ENCODE measurements around the gene OPA1.
A peak's percentile ranks its signal among the peaks of the same experiment; 100 is the strongest.

Gene OPA1

DNA sequence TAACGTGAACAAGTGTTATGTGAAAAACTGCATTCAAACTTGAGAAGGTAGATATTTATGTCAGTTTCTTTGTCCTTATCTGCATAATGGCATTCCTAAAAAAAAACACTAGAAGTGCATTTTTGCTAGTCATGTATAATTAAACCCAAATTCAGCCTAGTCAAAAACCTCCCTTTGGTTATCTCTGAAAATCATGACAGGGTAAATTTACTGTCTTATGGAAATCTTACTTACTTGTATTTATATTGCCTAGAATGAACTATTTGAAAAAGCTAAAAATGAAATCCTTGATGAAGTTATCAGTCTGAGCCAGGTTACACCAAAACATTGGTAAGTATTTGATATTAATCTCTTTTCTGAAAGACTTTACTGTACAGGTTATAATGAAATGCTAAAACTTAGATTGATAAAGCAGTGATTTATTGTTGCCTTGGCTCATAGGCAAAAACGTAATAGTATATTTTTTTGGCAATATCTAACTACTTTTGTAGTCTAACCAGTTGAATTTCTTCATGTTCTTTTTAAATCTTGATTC lies 55.6 kb downstream of the OPA1 start:
- DNase-seq (ENCODE audit: low spot score): no peak

DNA sequence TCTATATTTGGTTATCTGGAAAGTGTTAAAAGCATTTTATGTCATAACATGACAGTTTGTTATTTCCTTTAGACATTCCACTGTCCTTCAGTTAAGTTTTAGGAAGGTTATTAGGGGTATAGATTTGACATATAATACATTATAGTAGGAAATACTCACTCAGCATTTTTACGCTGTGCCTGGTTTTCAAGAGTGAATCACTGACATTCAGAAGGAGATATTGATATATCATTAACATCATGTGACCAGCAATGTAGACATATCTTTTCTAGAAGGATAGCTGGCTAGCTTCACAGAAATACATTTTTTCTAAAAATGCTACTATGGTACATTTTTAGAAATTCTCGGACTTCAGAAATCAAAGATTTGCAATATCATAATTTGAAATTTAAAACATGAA lies 57.6 kb downstream of the OPA1 start:
- DNase-seq (ENCODE audit: low spot score): no peak

DNA sequence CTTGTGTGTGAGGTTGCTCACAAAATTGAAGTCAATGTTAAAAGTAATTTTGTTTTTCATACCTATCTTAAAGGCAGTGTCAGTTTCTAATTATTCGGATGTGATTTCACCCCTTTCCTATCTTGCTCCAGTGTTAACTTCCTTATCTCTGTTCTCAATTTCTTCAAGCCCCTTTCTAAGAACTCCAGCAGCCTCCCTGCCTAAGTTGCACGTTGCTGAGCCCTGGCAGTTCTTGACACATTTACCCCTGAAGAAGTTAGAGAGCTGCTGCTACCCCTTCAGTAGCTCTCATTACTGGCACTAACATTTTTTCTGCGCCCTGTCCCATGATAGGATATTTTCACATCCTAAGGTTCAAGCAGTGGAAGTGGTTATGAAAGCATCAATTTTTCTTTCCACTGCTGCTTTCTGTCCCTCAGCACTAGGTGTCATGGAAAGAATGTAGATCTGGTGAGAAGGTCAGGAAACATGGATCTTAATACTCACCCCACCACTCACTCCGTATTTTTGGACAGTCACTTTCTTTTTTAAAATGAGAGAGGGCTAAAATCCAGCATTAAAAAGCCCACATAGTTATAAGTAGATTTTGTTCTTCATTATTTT lies 62.9 kb downstream of the OPA1 start:
- no peak for DNase-seq (ENCODE audit: low spot score)

DNA sequence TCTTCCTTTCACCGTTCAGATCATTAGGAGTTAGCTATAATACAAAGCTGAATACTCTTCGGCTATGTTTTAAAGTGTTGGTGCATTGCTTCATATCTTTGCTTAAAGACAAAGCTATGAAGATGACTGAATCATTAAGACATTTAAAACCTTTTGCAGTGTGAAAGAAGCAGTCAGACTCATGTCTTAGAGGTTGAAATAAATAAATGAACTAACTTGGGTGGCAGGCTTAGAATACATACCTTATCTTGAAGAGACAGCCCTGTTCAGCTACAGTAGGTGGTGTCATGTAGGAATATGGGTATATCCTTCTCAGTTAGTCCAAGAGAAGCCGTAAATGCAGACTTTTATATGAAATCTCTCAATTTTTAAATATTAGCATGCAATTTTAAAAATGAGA lies 63.4 kb downstream of the OPA1 start:
- no peak for DNase-seq (ENCODE audit: low spot score)

DNA sequence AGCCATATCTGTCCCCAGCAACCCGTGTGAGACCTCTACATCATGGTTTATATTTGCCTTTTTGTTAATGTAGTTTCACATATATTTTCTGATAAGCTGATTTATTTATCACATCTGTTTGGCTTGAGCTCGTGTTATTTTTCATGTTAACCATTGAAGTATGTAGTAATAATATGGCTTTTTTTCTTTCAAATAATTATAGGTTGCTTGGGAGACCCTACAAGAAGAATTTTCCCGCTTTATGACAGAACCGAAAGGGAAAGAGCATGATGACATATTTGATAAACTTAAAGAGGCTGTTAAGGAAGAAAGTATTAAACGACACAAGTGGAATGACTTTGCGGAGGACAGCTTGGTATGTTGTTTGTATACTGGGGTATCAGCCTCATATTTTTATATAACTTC lies 63.9 kb downstream of the OPA1 start:
- DNase-seq (ENCODE audit: low spot score): no peak

DNA sequence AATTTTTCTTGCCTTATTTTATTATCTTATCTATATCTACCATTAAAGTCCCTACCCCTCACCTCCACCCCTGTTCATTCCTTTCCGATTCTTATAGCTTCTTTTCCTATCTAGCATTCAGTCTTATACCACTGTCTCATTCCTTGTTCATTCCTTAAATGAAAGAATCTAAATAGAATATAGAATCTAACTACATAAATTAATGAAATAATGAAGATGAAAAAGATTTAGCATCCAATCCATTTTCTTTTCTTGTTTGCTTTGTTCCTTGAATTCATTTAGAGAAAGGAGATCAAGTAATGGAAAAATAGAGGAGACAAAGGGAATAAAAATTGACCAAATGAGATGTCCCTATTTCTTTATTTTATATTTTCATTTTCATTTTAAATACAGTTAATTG lies 67.2 kb downstream of the OPA1 start:
- no peak for DNase-seq (ENCODE audit: low spot score)

DNA sequence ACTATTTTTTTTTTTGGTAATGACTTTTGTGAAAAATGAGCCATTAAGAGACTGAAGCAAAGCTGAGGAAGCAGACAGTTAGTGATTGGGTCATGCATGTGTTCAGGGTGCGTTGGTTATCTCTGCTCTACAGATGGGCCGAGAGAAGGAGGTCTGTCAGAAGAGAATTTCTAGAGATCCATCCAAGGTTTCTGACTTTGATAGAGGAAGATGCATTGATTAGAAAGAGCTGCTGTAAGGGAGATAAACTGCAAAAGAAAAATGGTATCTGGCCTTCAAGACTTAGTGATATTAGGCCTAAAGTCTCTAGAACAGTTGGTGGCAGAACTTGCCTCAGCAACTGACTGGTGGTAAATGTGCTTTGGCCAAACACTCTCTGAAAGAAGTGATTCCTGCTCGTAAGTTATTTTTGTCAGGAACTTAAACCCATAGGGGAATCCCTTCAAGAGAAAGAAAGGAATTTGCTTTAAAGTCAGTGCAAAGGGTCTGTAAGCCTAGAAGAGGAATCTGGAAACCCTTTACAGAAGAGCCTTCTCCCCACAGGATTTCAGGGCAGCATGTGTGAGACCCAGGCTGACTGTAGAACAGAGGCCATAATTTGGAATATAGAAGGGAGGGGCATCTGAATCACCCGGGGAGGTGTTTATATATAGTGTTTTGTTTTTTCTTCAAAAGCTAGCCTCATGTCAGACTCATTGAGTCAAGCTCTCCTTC lies 67.8 kb downstream of the OPA1 start:
- DNase-seq (ENCODE audit: low spot score): no peak

DNA sequence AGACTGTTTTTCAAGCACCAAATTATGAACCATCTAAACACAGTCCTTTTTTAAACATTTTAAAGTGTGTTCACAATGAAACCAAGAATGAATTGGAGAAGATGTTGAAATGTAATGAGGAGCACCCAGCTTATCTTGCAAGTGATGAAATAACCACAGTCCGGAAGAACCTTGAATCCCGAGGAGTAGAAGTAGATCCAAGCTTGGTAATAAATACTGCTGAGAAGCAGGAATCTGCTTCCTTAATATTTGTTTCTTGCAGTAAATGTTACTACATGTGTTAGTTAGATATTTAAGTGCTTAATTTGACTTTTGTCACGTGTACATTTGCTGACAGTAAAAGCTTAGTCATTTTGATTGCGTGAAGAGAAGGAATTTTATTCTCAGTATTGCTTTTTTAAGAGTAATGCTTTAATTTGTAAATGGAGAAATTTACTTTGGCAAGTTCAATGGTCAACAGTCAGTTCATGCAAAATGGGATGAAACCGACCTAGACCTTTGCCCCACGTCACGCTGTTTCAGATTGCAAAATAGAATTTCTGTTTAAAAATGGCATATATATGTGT lies 69.8 kb downstream of the OPA1 start:
- no peak for DNase-seq (ENCODE audit: low spot score)

DNA sequence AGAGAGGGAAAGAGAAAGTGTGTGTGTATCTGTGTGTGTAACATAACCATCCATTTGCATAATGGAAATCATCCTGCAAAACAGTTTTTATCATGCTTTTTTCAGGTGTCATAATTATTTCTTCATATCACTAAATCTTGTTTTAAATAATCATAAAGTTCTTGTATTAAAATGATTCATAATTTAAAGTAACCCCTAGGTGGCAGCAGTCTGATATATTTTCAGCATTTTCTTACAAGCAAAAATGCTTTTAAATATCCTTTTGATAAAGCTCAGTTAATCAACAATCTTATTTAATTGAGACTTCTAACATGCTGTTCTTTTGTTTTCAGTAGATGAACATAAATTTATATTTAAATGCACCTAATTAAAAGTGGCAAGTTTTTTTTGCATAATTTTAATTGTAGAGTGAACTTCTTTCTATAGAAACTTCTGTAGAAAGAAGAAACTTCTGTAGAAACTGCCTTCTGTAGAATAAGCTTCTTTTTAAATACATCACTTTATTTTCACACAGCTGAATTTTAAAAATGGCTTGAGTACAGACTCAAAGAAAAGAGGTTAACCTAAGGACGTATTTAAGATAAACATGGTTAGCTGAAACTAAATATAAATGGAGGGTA lies 72.5 kb downstream of the OPA1 start:
- peak; percentile 17 for DNase-seq (ENCODE audit: low spot score)

DNA sequence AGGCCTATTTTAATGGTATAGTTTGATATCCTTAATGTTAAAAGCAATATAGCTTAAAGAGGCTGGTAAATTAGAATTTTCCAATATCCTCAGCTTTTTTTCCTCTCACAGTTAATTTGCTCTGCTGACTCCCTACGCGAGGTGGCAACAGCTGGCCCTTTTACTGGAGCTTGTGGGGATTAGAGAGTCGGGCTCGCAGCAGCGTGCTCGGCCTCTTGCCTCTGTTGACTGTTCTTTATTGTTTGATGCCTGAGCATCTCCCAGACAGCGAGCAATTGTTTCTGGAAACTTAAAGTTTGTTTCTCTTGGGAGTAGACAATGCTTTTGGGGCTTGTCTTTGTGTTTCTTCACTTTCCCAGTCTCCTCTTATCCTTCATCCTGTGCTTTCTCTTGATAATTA lies 80.8 kb downstream of the OPA1 start:
- no peak for DNase-seq (ENCODE audit: low spot score)

DNA sequence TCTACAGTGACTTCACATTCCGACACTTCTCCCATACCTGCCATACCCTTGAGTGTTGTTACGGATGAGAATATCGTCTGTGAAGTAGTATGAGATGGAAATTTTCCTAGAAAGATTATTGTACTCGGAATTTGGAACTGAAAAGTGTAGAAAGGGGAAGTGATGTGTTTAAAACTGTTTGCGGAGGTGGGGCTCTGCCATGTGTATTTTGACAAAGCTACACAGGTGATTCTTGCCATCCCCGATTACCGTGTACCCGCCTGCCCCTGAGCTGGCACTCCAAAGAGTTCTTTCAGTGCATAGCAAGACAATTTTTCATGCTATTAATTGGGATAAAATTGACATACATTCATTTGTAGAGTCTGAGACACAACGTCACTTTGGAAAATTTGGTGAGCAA lies 81.7 kb downstream of the OPA1 start:
- no peak for DNase-seq (ENCODE audit: low spot score)

DNA sequence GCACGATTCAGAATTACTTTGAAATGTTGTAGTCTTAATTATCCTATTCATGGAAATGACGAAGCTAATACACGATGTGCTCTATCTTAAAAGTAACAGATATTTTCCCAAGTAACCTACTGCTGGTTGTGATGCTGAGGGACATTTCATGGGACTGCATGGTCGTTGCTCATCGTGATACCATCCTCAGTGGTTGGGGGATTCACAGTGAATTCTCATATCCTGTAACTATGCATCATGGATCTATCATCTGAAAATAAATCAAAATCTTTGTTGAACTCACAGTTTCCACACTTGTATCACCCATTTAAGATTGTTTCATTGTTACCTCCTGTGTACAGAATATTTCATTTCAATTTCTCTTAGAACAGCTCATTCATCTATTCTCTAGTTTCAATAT lies 84.7 kb downstream of the OPA1 start:
- no peak for DNase-seq (ENCODE audit: low spot score)

DNA sequence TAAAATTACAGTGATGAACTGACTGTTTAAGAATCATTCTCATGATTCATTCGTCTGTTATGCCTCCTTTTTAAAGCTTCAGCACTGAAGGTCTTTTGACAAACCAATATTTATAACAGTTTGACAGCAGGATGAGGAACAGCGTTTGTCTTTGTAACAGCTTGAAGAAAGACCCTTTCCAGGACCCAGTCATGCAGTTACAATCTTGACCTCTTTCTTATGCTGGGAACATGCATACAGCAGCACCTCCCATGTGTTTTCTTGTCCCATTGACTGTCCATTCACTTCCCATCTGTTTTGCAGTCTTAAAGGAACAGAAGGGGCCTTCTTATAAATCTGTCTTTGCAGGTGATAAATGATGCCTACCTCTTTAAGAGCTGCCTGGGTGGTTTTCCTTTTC lies 87.2 kb downstream of the OPA1 start:
- DNase-seq (ENCODE audit: low spot score): peak; percentile 4

DNA sequence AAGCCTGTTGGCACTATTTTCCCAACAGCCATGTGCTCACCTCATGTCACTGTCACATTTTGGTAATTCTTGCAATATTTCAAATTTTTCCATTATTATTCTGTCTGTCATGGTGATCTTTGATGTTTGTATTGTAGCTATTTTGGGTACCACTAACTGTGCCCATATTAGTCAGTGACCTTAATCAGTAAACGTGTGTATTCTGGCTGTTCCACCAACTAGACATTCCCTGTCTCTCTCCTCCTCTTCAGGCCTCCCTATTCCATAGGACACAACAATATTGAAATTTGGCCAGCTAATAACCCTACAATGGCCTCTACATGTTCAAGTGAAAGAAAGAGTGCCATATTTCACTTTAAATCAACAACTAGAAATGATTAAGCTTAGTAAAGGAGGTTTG lies 88.6 kb downstream of the OPA1 start:
- DNase-seq (ENCODE audit: low spot score): no peak

DNA sequence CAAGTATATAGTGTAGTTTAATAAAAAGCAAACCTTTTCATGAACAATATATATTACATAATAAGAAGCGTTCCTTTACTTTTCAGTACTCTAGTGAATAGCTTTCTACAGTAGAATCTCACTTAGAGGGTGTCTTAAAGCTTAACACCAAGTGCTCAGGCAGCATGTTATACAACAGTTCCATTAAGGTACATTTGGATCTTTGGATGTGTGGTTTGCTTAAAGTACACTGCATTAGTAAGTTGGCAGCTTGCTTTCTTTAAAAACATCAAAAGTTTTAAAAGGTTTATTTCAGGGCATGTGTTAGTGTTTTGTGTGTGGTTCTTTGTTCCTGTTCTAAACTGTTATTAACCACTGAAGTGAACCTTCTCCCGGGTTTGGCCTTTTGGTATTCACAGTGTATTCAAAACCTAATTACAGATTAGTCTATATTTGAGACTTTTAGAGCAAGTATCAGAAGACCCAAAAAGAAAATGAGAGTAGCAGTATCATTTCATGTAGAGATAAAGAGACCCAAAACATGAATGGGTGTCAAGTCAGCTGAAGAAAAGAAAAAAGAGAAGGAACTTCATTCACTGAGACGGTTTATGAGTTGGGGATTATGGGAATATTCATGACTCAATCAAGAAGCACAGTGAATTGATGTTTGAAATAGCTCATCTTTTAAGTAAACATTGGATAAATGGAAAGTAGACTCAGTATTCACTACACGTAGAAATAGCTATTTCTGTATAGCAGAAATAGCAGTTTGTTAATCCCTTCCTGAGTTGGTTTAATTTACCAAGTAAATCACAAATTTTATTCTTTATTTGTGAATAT lies 93.9 kb downstream of the OPA1 start:
- DNase-seq (ENCODE audit: low spot score): no peak

DNA sequence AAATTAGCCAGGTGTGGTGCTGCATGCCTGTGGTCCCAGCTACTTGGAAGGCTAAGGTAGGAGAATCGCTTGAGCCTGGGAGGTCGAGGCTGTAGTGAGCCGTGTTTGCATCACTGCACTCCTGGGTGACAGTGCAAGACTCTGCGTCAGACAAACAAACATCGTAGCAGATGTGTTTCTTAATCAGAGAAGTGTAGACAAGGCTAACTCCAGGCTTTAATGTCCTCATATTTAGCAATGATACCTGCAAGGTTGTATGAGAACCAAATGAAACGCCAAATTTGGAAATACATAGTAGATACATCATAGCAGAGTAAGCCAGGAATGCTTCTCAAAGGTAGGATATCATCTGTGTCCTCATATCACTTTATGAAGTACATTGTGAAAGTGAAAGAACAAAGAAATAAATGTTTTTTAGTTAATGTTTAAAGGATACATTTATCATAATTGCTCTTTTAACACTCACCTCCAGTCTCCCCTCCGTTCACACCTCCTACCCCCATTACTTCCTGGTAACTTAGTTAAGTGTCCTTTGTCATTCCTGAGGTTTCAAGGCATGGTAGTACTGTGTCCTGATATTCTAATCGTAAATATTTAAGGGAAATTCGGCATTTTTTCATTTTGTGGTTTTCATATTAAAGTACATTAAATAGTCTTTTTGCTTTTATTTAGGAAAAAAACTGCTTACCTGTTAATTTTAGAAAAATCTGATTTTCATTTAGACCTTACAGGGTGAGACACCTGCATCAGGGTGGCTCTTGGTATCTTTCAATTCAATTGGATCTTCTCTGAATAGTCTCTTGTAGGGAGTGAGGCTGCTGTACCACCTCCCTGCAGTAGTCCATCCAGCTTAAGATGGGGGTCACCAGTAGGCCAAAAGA lies 96.1 kb downstream of the OPA1 start:
- no peak for DNase-seq (ENCODE audit: low spot score)

DNA sequence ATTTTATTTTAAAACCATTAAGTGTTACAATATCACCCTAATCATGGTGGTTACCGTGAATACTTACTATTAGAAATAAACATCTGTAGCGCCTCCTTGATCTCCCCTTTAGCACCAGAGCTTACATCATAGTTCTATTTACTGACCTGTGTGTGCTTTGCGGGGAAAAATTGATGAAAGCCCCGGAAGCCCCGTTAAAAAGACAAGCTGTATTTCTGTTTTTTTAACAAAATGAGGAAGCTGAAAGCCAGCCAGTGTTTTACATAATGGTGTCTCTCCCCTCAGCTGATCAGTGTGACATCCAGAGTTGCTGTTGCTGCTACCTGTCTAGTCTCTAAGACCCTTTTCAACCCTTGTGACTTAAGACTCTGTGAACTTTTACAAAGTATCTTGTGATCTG lies 100.8 kb downstream of the OPA1 start:
- DNase-seq (ENCODE audit: low spot score): no peak

DNA sequence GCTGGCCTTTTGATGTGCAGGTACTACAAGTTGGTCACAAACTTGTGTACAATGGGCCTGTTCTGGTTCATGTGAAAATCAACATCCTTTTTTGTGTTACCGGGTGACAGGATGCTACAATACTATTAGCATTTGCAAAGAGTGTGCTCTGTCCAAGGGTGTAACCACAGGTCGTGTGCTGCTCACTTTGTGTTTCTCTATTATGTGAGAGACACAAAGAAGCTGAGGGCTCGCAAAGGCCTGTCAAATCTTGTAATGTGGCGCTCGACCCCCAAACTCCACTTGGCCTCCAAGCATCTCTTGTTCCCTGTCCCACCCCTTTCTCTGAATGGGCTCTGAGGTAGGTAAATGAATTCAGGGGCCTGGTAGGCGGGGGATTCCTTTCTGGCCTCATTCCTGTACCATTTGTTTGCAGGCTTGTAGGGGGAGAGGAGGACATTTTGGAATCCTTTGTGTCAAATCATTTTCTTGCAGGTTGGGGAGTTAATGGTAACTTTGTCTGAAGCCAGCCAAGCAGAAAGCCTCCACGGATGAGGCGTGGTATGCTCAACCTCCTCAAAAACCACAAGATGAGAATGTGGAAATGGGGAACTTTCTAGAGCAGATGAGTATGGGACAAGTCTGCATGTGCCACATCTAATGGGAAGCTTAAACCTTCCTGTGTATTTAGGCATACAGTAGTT lies 109.1 kb downstream of the OPA1 start:
- DNase-seq (ENCODE audit: low spot score): peak; percentile 22

DNA sequence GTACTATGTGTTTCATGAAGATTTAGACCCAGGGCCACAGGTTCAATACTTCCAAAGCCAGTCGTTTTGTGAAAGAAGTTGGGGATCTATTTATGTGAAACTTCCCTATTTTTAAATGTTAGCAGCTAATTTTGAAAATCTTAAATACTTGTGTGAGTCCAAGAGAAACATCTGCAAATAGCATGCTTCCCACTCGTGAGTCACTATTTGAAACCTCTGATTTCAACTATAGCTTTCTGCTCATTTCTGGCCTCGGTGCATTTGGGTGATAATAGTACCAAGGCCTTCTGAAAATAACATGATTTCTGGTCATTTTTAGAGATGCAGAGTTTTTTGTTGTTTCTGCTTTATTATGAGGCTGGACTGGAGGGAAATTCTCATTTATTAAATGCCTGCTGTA lies 110.0 kb downstream of the OPA1 start:
- peak; percentile 65 for DNase-seq (ENCODE audit: low spot score)

DNA sequence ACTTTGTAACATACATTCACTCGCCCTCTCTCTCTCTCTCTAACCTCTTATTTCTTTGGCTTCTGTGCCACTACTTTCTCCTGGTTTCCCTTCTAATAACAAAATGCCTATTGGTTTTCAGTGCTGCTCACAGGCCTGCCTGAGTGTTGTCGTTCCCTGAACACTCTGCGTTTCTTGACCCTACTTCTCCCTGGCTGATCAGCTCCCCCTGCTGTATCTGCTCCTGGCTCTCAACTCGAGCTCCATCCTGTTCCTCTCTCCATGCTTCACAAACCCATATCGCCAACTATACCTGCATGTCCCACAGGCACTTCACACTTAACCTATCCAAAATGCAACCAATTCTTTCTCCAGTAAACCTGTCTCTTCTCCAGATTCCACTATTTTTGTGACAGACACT lies 111.4 kb downstream of the OPA1 start:
- no peak for DNase-seq (ENCODE audit: low spot score)

DNA sequence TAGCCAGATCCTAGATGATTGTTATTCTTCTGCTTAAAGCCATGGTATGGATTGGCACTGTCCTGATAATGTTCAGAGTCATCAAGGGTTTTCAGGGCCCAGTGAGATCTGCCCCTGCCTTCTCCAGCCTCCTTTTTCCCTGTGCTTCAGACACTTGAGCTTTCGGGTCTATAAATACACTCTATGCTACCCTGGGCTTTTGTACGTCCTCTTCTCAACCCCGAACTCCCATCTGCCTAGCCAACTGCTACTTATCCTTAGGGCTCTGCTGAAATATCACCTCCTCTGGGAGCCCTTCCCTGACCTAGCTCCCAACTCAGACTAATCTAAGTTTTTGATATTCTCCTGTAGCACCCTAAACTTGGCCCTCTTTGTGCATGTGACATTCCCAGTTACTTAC lies 115.3 kb downstream of the OPA1 start:
- DNase-seq (ENCODE audit: low spot score): no peak
